ENCODE results near the gene GALNT9. TPM values are rescaled to one million over a fixed set of nuclear protein-coding genes. Genes with fewer than 3 reads are reported as not detected.

The GALNT9 gene
- total and polyA plus RNA-seq, 2 experiments from 2014 or later, result 0.33 to 1.4 TPM

DNA sequence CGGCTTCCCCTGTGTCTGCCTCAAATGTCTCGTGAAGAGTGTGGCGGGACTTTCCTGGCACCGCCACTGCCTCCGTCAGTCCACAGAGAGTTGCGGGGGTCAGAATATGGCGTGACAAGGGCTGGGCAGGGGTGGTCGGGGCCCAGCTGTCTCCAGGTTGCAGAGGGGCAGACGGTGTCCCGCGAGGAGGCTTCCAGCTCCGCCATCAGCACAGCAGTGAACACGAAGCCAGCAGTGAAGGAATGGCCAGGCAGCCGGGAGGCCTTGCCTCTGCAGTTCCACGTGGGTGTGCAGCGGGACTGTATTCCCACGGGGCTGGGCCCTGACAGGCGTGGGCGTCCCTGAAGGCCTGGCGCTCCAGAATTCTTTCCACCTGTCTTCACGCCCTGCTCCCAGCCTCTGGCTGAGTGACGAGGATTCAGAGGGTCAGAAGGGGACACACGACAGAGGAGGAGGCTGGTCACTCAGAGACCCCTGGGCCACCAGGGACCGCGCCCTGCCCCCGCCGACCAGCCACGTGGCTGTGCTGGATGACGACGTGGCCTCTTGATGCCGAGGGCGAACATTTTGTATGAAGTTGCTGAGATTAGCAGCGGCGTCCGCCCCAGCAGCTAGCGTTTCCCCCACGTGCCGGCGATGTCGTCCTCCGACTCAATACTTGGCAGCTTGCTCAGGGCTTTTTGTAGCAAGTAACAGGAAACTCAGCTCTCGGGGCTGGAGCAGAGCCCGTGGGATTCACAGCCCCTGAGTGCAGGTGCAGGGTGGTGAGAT, 25.0 kb upstream of the GALNT9 start:
- H3K9me3 ChIP-seq (ENCODE audit: low read depth), result no peaks in the 10 kb centered on the region
- no peak for DNase-seq

DNA sequence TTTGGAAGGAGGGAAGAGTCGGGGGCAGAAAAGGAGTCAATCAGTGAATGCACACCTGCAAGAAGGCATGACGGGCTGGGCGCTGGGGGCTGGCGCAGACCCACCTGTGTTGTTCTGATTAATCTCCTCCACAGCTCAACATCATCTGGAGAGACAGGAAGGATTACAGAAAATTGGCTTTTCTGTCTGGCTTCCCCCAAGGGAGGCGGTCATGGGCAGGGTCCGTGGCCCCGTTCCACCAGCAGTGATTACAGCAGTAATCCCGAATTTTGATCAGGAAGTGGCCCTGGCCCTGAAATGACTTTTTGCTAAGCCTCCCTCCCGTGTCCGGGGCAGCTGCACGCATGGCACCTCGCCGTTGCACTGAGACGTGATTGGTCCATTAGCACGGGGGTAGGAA, 24.4 kb upstream of the GALNT9 start:
- Histone ChIP-seq H3K36me3 (ENCODE audit: low read depth) (no peaks in the 10 kb centered on the region), H3K4me1 (ENCODE audit: insufficient read depth) (peaks cover 3% of the 10 kb centered on the region; the same call in 1 of the 2 replicates), H3K9ac (no peak overlapping the region), H3F3A (ENCODE audit: insufficient read depth) (no peaks in the 10 kb centered on the region), H3K9me3 (ENCODE audit: low read depth) (no peaks in the 10 kb centered on the region), H2AFZ (no peak overlapping the region), H3K4me3 (no peak overlapping the region), H3K79me2 (ENCODE audit: insufficient read depth) (no peaks in the 10 kb centered on the region), H3K4me2 (ENCODE audit: unreplicated experiment) (no peak overlapping the region), H3K27me3 (replicated peaks; ENCODE audit: insufficient read depth) (peaks cover 27% of the 10 kb centered on the region), H3K9me2 (ENCODE audit: insufficient read depth) (no peaks in the 10 kb centered on the region), H4K20me1 (ENCODE audit: insufficient read depth) (no peaks in the 10 kb centered on the region), H3K27ac (no peak overlapping the region)
- in situ Hi-C loops (cut with MboI), result no loop called here
- WGBS, 2 experiments (ENCODE audit: low coverage in 1 of 2, low lambda C conversion rate in 2 of 2, missing lambda C conversion rate in 2 of 2), result 60 to 63% methylated on average over 15 of the region's 15 CpGs
- no peak for DNase-seq
- no peak for TF ChIP-seq EZH2phosphoT487 (IDR thresholded peaks at IDR 0.05; ENCODE audit: insufficient read depth, low read depth)
- TF ChIP-seq EZH2 (IDR thresholded peaks at IDR 0.05; ENCODE audit: insufficient read depth, poor library complexity, severe bottlenecking), result no peak

More for the DNA sequence above, 25.0 kb upstream of the GALNT9 start:
- no peaks in the 10 kb centered on the region for H3K9me2 ChIP-seq (ENCODE audit: insufficient read depth)
- WGBS, 2 experiments (ENCODE audit: low coverage in 1 of 2, low lambda C conversion rate in 2 of 2, missing lambda C conversion rate in 2 of 2), result 62 to 66% methylated on average over 43 of the region's 43 CpGs
- no peak overlapping the region for H2AFZ ChIP-seq
- H3K4me3 ChIP-seq, result no peak overlapping the region
- in situ Hi-C loops (cut with MboI), result no loop called here
- no peaks in the 10 kb centered on the region for H3K79me2 ChIP-seq (ENCODE audit: insufficient read depth)
- TF ChIP-seq EZH2phosphoT487 (IDR thresholded peaks at IDR 0.05; ENCODE audit: insufficient read depth, low read depth) (no peak), EZH2 (IDR thresholded peaks at IDR 0.05; ENCODE audit: insufficient read depth, poor library complexity, severe bottlenecking) (no peak)
- H4K20me1 ChIP-seq (ENCODE audit: insufficient read depth), result no peaks in the 10 kb centered on the region
- peaks cover 27% of the 10 kb centered on the region for H3K27me3 ChIP-seq (replicated peaks; ENCODE audit: insufficient read depth)
- no peaks in the 10 kb centered on the region for H3F3A ChIP-seq (ENCODE audit: insufficient read depth)
- H3K4me1 ChIP-seq (ENCODE audit: insufficient read depth), result peaks cover 3% of the 10 kb centered on the region; the same call in 1 of the 2 replicates
- H3K36me3 ChIP-seq (ENCODE audit: low read depth), result no peaks in the 10 kb centered on the region
- H3K9ac ChIP-seq, result no peak overlapping the region
- no peak overlapping the region for H3K4me2 ChIP-seq (ENCODE audit: unreplicated experiment)
- H3K27ac ChIP-seq, result no peak overlapping the region

DNA sequence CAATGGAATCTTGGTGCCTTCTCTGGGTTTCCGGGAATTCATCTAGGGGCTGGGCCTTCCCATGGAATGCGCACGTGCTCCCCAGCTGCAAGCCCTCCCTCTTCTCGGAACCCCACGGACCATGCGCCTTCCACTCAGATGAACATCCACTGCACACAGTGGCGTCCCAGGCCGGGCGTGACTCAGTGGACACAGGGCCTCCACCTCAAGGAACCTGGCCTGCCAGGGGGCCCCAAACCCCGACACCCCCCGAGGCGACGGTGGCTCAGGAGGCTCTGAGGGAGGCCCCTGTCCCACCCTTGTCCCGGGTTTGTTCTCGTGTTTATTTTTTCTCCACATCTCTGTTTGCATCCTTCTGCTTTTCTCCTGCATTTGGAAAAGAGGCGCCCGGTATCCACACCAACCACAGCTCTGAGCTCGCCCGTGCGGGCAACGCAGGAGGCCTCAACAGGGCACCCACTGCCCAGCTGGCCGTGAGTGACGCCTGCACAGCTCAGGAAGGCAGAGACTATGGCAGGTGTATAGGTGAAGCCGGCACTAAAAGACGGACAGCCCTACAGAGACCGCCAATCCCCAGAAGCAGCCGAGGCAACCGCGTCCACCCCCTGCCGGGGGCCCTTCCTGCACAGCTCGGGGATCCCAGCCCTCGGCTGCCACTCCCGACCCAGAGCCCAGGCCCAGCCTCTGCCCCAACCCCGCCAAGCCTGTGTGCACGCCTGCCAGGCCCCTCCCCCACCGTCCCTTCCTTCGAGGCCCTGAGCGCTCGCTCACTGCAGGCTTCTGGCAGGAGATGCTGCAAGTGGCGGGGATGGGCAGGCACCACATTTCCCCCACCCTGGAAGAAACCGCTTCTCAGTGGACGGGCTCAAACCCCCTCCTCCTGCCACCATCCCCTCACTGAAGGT, 23.8 kb upstream of the GALNT9 start:
- TF ChIP-seq EZH2phosphoT487 (IDR thresholded peaks at IDR 0.05; ENCODE audit: insufficient read depth, low read depth) (no peak), EZH2 (IDR thresholded peaks at IDR 0.05; ENCODE audit: insufficient read depth, poor library complexity, severe bottlenecking) (no peak)
- no peak for DNase-seq
- H2AFZ ChIP-seq, result no peak overlapping the region
- H3K79me2 ChIP-seq (ENCODE audit: insufficient read depth), result no peaks in the 10 kb centered on the region
- no peaks in the 10 kb centered on the region for H4K20me1 ChIP-seq (ENCODE audit: insufficient read depth)
- H3K9me2 ChIP-seq (ENCODE audit: insufficient read depth), result no peaks in the 10 kb centered on the region
- in situ Hi-C loops (cut with MboI), result no loop called here
- H3K27ac ChIP-seq, result no peak overlapping the region
- no peak overlapping the region for H3K9ac ChIP-seq
- H3K9me3 ChIP-seq (ENCODE audit: low read depth), result no peaks in the 10 kb centered on the region
- H3F3A ChIP-seq (ENCODE audit: insufficient read depth), result no peaks in the 10 kb centered on the region
- H3K4me3 ChIP-seq, result no peak overlapping the region
- no peak overlapping the region for H3K4me2 ChIP-seq (ENCODE audit: unreplicated experiment)
- H3K27me3 ChIP-seq (replicated peaks; ENCODE audit: insufficient read depth), result peaks cover 27% of the 10 kb centered on the region
- 25 to 26% methylated on average over 40 to 42 of the region's 42 CpGs for WGBS, 2 experiments (ENCODE audit: low coverage in 1 of 2, low lambda C conversion rate in 2 of 2, missing lambda C conversion rate in 2 of 2)
- H3K36me3 ChIP-seq (ENCODE audit: low read depth), result no peaks in the 10 kb centered on the region
- peaks cover 3% of the 10 kb centered on the region; the same call in 1 of the 2 replicates for H3K4me1 ChIP-seq (ENCODE audit: insufficient read depth)

DNA sequence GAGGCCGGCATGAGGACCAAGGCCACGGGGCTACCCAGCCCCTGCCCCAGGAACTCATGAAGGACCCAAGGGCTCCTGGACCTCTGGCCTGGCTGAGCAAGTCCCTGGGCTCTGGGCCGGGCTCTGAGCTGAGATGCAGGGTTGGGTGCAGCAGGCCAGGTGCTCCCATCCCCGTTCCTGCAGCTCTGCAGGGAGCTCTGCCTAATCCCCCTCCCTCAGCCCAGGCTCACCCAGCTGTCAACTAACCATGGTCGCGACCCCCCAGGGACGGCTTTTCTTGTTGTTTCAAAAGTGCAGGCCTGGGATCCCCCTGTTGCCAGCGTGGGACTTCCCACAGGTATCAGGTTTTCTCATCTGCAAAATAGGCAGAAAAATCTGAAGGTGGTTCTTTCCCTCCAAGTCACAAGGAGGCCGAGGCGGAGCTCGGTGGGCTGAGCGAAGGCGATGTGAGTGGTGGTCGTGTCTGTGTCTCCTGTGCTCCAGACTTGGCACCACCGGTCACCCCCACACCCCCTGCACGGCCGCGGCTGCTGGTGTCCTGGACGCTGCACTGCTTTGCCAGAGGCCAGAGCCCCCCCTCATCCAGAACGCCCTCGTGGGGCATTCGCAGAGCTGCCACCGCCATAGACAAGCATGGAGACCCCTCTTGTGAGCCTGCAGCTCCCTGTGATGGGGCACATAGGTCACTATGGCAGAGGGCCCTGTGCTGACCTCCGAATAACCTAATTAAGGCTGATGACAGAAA, 22.5 kb upstream of the GALNT9 start:
- Histone ChIP-seq H3K4me2 (ENCODE audit: unreplicated experiment) (no peak overlapping the region), H2AFZ (no peak overlapping the region), H3K79me2 (ENCODE audit: insufficient read depth) (no peaks in the 10 kb centered on the region), H3K9ac (no peak overlapping the region), H3K9me3 (ENCODE audit: low read depth) (no peaks in the 10 kb centered on the region), H4K20me1 (ENCODE audit: insufficient read depth) (no peaks in the 10 kb centered on the region), H3K4me1 (ENCODE audit: insufficient read depth) (peaks cover 1% of the 10 kb centered on the region; the same call in 1 of the 2 replicates), H3F3A (ENCODE audit: insufficient read depth) (no peaks in the 10 kb centered on the region), H3K9me2 (ENCODE audit: insufficient read depth) (no peaks in the 10 kb centered on the region), H3K36me3 (ENCODE audit: low read depth) (no peaks in the 10 kb centered on the region), H3K27ac (no peak overlapping the region), H3K27me3 (replicated peaks; ENCODE audit: insufficient read depth) (peaks cover 28% of the 10 kb centered on the region), H3K4me3 (no peak overlapping the region)
- WGBS, 2 experiments (ENCODE audit: low coverage in 1 of 2, low lambda C conversion rate in 2 of 2, missing lambda C conversion rate in 2 of 2), result 59 to 64% methylated on average over 24 of the region's 24 CpGs
- in situ Hi-C loops (cut with MboI), result no loop called here
- DNase-seq, result no peak
- TF ChIP-seq EZH2 (IDR thresholded peaks at IDR 0.05; ENCODE audit: insufficient read depth, poor library complexity, severe bottlenecking) (no peak), EZH2phosphoT487 (IDR thresholded peaks at IDR 0.05; ENCODE audit: insufficient read depth, low read depth) (no peak)
